Right lobe of liver (tissue), 6 donors: ENCODE data around the gene BTBD18. TPM values are rescaled to one million over a fixed set of nuclear protein-coding genes. Genes with fewer than 3 reads are reported as not detected.
"Not testable (repeated sequence)": the region's sequence is repeated elsewhere in the genome, so short reads cannot be mapped to it uniquely, and the experiment has no call there.

Experiments used
- ATAC-seq, 4 donors: fragments of 200-7000 bp; cut with Tn5 transposase; one replicate each; pipeline ENCODE4 v1.9.1; 2020; ENCODE audit warnings: mild to moderate bottlenecking in 4 of 4, moderate library complexity in 4 of 4
- DNase-seq, 3 donors: peaks; one replicate each; pipeline ENCODE4 v3.0.0-alpha.2; 2020
- H3K27ac ChIP-seq, 3 donors: fragments of 200-600 bp; one replicate each; pipeline ENCODE4 v1.8.0; 2022
- H3K27me3 ChIP-seq, 2 donors: fragments of 200-600 bp; one replicate each; pipeline ENCODE4 v1.8.0; 2022
- H3K36me3 ChIP-seq, 4 donors: fragments of 200-600 bp; sonication (generic) in 1 of 4; one replicate each; pipeline versions ENCODE4 v1.5.1 to v1.8.0; 2017 to 2022; ENCODE audit warnings: control low read depth in 1 of 4
- H3K4me1 ChIP-seq, 4 donors: fragments of 200-600 bp; sonication (generic) in 1 of 4; one replicate each; pipeline versions ENCODE4 v1.5.1 to v1.8.0; 2017 to 2022; ENCODE audit warnings: control low read depth in 1 of 4
- H3K4me3 ChIP-seq, 3 donors: fragments of 200-600 bp; one replicate each; pipeline ENCODE4 v1.8.0; 2022
- H3K9me3 ChIP-seq, 4 donors: fragments of 200-600 bp; sonication (generic) in 1 of 4; one replicate each; pipeline versions ENCODE4 v1.5.1 to v1.8.0; 2017 to 2022; ENCODE audit warnings: control low read depth in 1 of 4
- CTCF ChIP-seq, 4 donors: fragments of 200-600 bp in 3 of 4; fragments of 450-650 bp in 1 of 4; IDR thresholded peaks; one replicate each; pipeline versions ENCODE4 v1.5.1 to v1.8.0; 2016 to 2022; ENCODE audit warnings: antibody characterized with exemption in 4 of 4, mild to moderate bottlenecking in 2 of 4
- POLR2A ChIP-seq: fragments of 450-650 bp; IDR thresholded peaks from one replicate; pipeline ENCODE4 v1.6.1; 2017; ENCODE audit warnings: antibody characterized with exemption, mild to moderate bottlenecking
- WGBS: methylation state at CpG from one replicate; pipeline ENCODE4 v1.1.6; 2018; ENCODE audit warnings: low coverage, low lambda C conversion rate; ENCODE audit not compliant: insufficient coverage; ENCODE audit errors: missing lambda C conversion rate; 5-methylcytosine and 5-hydroxymethylcytosine counted together
- intact Hi-C, 2 donors: fragments of 100-400 bp; cut with DNase I; formaldehyde crosslinking; loops; one replicate each; pipeline versions ENCODE4 v1.11.2 to v1.14.1; 2022
- total RNA-seq, 6 experiments: library from RNA; depleted of rRNA in 2 of 6; stranded (reverse); fragments of >200 nt in 2 of 6; fragmentation: NEBNext Ultra II Directional in 3 of 6; extraction: Animal tissue kit (Norgen Biotek cat#: 25700) in 3 of 6; gene quantifications; one replicate each; pipeline versions ENCODE4 v1.1.0 to v1.2.4, GENCODE V29; 2016 to 2023
- donor health status: DM: no; HTN: yes; CAD: no.
- donor health status: DM: no; HTN: no; CAD: no.
- donor health status: DM: no; HTN: no; CAD: no.
- donor health status: DM: no; HTN: yes; CAD: no.
- donor health status: DM: no; HTN: yes; CAD: no.

The BTBD18 gene
- total RNA-seq, 6 experiments from 2014 or later, result not detected

DNA sequence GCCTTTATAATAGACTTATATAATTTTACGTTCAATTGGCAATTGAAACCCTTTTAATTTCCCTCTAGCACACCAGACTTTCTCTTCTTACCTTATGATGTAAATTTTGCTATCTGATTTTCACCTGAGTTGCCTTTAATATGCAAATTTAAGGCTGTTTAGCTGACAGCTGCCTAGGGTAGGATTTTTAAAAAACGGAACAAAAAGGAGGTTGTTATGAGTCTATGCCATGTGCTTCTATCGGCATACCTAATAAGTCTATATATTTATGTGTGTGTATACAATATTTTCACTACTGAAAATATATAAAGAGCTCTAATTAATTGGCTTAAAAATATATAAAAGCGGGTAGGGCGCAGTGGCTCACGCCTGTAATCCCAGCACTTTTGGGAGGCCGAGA lies 22.1 kb downstream of the BTBD18 start:
- DNase-seq (no peak), ATAC-seq (no peak)
- Histone ChIP-seq H3K4me3 (no peak overlapping the region), H3K9me3 (no peaks in the 10 kb centered on the region), H3K27me3 (no peaks in the 10 kb centered on the region), H3K36me3 (peaks cover 0 to 1% (median 0%) of the 10 kb centered on the region in 4 donors), H3K27ac (no peak overlapping the region), H3K4me1 (no peaks in the 10 kb centered on the region)
- no peak for TF ChIP-seq POLR2A
- TF ChIP-seq CTCF (IDR thresholded peaks at IDR 0.05), result no peak
- 93% methylated on average over 7 of the region's 7 CpGs for WGBS
- intact Hi-C loops, result no loop called here

GRCh38 chr11:57728829-57729228 lies 22.8 kb downstream of the BTBD18 start:
- no peak for ATAC-seq
- WGBS, result 80% methylated on average over 7 of the region's 7 CpGs
- intact Hi-C loops, result no loop called here
- no peak overlapping the region for H3K27ac ChIP-seq
- DNase-seq, result no peak
- no peaks in the 10 kb centered on the region for H3K9me3 ChIP-seq
- H3K4me1 ChIP-seq, result no peaks in the 10 kb centered on the region
- H3K27me3 ChIP-seq, result no peaks in the 10 kb centered on the region
- no peaks in the 10 kb centered on the region for H3K36me3 ChIP-seq
- no peak overlapping the region for H3K4me3 ChIP-seq
- TF ChIP-seq POLR2A (no peak), CTCF (IDR thresholded peaks at IDR 0.05) (no peak)

DNA sequence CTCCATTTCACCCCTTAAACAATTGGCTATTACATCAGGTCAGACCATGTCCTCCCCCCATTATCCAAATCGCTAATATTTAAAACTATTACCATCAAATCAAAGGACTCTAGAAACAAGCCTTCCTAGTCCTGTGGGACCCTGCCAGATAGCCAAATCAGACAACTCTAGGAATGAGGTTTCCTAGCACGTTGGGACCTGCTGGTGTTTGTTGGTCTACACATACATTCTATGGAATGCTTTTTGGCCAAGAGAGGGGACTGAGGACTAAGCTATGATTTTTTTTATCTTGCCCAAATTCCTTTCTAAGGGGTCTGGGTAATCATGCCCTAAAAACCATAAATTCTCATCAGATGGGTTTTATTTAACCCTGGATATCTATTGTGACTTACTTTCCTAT lies 24.4 kb downstream of the BTBD18 start:
- TF ChIP-seq POLR2A (no peak), CTCF (IDR thresholded peaks at IDR 0.05) (no peak)
- H3K9me3 ChIP-seq, result no peaks in the 10 kb centered on the region
- ATAC-seq, result no peak
- 94% methylated on average over 2 of the region's 2 CpGs for WGBS
- no peak overlapping the region for H3K27ac ChIP-seq
- DNase-seq, result no peak
- H3K27me3 ChIP-seq, result no peaks in the 10 kb centered on the region
- H3K4me1 ChIP-seq, result no peaks in the 10 kb centered on the region
- intact Hi-C loops, result no loop called here
- no peak overlapping the region for H3K4me3 ChIP-seq
- H3K36me3 ChIP-seq, result no peaks in the 10 kb centered on the region

DNA sequence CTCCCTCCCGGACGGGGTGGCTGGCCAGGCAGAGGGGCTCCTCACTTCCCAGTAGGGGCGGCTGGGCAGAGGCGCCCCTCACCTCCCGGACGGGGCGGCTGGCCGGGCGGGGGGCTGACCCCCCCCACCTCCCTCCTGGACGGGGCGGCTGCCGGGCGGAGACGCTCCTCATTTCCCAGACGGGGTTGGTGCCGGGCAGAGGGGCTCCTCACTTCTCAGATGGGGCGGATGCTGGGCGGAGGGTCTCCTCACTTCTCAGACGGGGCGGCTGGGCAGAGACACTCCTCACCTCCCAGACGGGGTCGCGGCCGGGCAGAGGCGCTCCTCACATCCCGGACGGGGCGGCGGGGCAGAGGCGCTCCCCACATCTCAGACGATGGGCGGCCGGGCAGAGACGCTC lies 34.9 kb downstream of the BTBD18 start:
- H3K36me3 ChIP-seq, DNase-seq, H3K9me3 ChIP-seq, H3K27me3 ChIP-seq, H3K4me3 ChIP-seq, intact Hi-C loops, ATAC-seq, H3K27ac ChIP-seq: not testable (repeated sequence)
- H3K4me1 ChIP-seq, result peaks cover 0 to 23% (median 8%) of the 10 kb centered on the region in 4 donors
- no CpG with 5 or more reads among the region's 34 CpGs for WGBS

GRCh38 chr11:57713835-57714234 lies 37.8 kb downstream of the BTBD18 start:
- DNase-seq (no peak), ATAC-seq (no peak)
- intact Hi-C loops, result no loop called here
- WGBS, result 88% methylated on average over 2 of the region's 2 CpGs
- TF ChIP-seq CTCF (IDR thresholded peaks at IDR 0.05) (no peak), POLR2A (no peak)
- Histone ChIP-seq H3K4me3 (peak overlapping the region in 1 of 3 donors; percentile 90), H3K9me3 (no peaks in the 10 kb centered on the region), H3K4me1 (peaks cover 0 to 33% (median 14%) of the 10 kb centered on the region in 4 donors), H3K27ac (no peak overlapping the region), H3K27me3 (no peaks in the 10 kb centered on the region), H3K36me3 (no peaks in the 10 kb centered on the region)
